Esophagus (tissue), 2 donors: ENCODE results near the gene GARIN5B. TPM values are rescaled to one million over a fixed set of nuclear protein-coding genes. Genes with fewer than 3 reads are reported as not detected.
"Not testable (repeated sequence)": the region's sequence is repeated elsewhere in the genome, so short reads cannot be mapped to it uniquely, and the experiment has no call there.

Experiments used
- H3K27ac ChIP-seq, 2 donors: one replicate each; pipeline ENCODE4 v1.5.1; 2013; ENCODE audit warnings: low read depth in 2 of 2, mild to moderate bottlenecking in 2 of 2, inconsistent platforms in 1 of 2, low read length in 1 of 2, moderate library complexity in 1 of 2
- H3K27me3 ChIP-seq, 2 donors: one replicate each; pipeline ENCODE4 v1.6.1; 2013; ENCODE audit warnings: low read length in 2 of 2, control low read depth in 1 of 2, mild to moderate bottlenecking in 1 of 2; ENCODE audit not compliant: insufficient read depth in 2 of 2, control insufficient read depth in 1 of 2
- H3K36me3 ChIP-seq, 2 donors: one replicate each; pipeline ENCODE4 v1.6.1; 2013; ENCODE audit warnings: low read length in 1 of 2; ENCODE audit not compliant: control insufficient read depth in 2 of 2, insufficient read depth in 2 of 2
- H3K4me1 ChIP-seq, 2 donors: one replicate each; pipeline ENCODE4 v1.6.1; 2013; ENCODE audit warnings: low read length in 1 of 2; ENCODE audit not compliant: control insufficient read depth in 2 of 2, insufficient read depth in 2 of 2
- H3K4me3 ChIP-seq, 2 donors: one replicate each; pipeline ENCODE4 v1.5.1; 2013; ENCODE audit warnings: low read length in 2 of 2, mild to moderate bottlenecking in 2 of 2, low read depth in 1 of 2, moderate library complexity in 1 of 2
- H3K9me3 ChIP-seq, 2 donors: one replicate each; pipeline ENCODE4 v1.6.1; 2013; ENCODE audit warnings: mild to moderate bottlenecking in 2 of 2, low read depth in 1 of 2, low read length in 1 of 2, moderate library complexity in 1 of 2; ENCODE audit not compliant: control insufficient read depth in 2 of 2, insufficient read depth in 1 of 2
- WGBS, 2 donors: extraction: QIAGEN DNeasy Blood & Tissue Kit; methylation state at CpG; one replicate each; pipeline ENCODE4 v1.1.7; 2013; 5-methylcytosine and 5-hydroxymethylcytosine counted together
- polyA plus RNA-seq, 2 donors: library from polyadenylated mRNA; stranded (reverse); fragments of 200-250 nt; gene quantifications; one replicate each; pipeline ENCODE4 v1.2.3, GENCODE V29; 2013
- donor health status: healthy with polysubstance abuse.
- donor health status: Bipolar disorder and iron deficiency.

The GARIN5B gene
- polyA plus RNA-seq = not detected

DNA sequence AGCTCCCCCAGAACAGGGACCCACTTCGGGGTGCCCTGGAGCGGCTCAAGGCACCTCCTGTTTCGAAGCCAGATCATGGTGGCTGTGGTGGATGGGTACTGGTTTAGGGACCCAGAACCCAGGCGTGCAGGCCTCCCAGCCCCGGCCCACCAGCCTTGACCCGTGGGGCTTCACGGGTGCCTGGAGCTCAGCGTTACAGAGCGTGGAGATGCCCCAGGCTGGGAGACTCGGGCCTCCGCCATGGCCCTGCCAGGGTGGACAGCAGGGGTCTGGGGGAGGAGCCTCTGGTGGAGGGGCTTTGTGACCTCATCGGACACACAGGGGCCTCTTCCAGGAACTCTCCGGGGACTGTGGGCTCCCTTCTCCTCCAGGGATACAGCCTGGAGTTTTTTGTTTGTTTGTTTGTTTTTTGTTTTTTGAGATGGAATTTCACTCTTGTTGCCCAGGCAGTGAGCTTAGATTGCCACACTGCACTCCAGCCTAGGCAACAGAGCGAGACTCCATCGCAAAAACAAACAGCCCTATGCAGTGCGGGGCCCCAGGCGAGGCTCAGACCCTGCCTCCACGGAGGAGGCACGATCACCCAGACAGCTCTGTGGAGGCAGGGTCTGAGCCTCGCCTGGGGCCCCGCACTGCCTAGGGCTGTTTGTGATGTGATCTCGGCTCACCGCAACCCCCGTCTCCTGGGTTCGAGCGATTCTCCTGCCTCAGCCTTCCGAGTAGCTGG is at the start of gene GARIN5B:
TSS of gene GARIN5B (minus strand) at position 271 of the 727 bp plus-strand sequence. CDS start at position 77, 194 bp downstream.
- H3K27me3 ChIP-seq = peaks cover 0 to 2% of the 10 kb centered on the region in 2 donors

DNA sequence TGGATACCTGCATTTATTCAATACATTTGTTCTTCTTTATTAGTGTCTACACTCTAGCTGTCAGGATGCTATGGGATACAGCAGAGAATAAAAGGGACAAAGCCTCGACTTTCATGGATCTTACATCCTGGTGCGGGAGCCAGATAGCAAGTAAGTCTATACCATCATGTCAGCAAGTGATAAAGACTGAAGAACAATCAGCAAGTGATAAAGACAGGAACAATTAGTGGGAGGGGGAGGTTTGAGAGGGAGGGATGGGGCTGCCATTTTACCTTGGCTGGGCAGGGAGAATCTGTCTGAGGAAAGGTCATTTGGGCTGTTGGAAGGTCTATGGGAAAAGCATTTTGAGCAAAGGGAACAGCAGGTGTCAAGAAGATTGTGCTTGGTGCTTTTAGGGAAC is 47.1 kb upstream of the GARIN5B start:
- no peaks in the 10 kb centered on the region for H3K27me3 ChIP-seq
- WGBS, 2 donors = 94 to 95% methylated on average over 2 of the region's 2 CpGs
- peaks cover 0 to 3% of the 10 kb centered on the region in 2 donors for H3K36me3 ChIP-seq
- H3K27ac ChIP-seq = no peak overlapping the region
- no peak overlapping the region for H3K4me3 ChIP-seq
- H3K9me3 ChIP-seq = no peaks in the 10 kb centered on the region
- peaks cover 3 to 19% of the 10 kb centered on the region in 2 donors for H3K4me1 ChIP-seq

More for the DNA sequence above, at the start of gene GARIN5B:
- H3K9me3 ChIP-seq = no peaks in the 10 kb centered on the region
- H3K36me3 ChIP-seq = no peaks in the 10 kb centered on the region
- 83% methylated on average over 27 of the region's 27 CpGs for WGBS, 2 donors
- no peaks in the 10 kb centered on the region for H3K4me1 ChIP-seq
- H3K4me3 ChIP-seq = no peak within 1 kb of the TSS
- no peak within 1 kb of the TSS for H3K27ac ChIP-seq

- not testable (repeated sequence) for H3K4me3 ChIP-seq, H3K27ac ChIP-seq, H3K9me3 ChIP-seq, H3K36me3 ChIP-seq, H3K27me3 ChIP-seq
- WGBS, 2 donors = 95 to 97% methylated on average over 8 of the region's 8 CpGs
- H3K4me1 ChIP-seq = peaks cover 3 to 19% of the 10 kb centered on the region in 2 donors
Measured at GRCh38 chr19:55409179-55409578, 46.1 kb upstream of the GARIN5B start.

GRCh38 chr19:55408533-55408872 is 45.4 kb upstream of the GARIN5B start:
- no peaks in the 10 kb centered on the region for H3K9me3 ChIP-seq
- WGBS, 2 donors = 67 to 69% methylated on average over 9 of the region's 9 CpGs
- peak overlapping the region; percentile 93 to 99 for H3K27ac ChIP-seq
- peaks cover 3 to 19% of the 10 kb centered on the region in 2 donors for H3K4me1 ChIP-seq
- peak overlapping the region; percentile 76 to 88 for H3K4me3 ChIP-seq
- H3K27me3 ChIP-seq = no peaks in the 10 kb centered on the region
- H3K36me3 ChIP-seq = peaks cover 0 to 11% of the 10 kb centered on the region in 2 donors

- Histone ChIP-seq H3K27ac (peak overlapping the region; percentile 93 to 99), H3K36me3 (peaks cover 0 to 11% of the 10 kb centered on the region in 2 donors), H3K27me3 (no peaks in the 10 kb centered on the region), H3K4me1 (peaks cover 3 to 19% of the 10 kb centered on the region in 2 donors), H3K4me3 (peak overlapping the region; percentile 76 to 88), H3K9me3 (no peaks in the 10 kb centered on the region)
- 0% methylated on average over 72 of the region's 72 CpGs for WGBS, 2 donors
Measured at GRCh38 chr19:55407800-55408532, 44.9 kb upstream of the GARIN5B start.

DNA sequence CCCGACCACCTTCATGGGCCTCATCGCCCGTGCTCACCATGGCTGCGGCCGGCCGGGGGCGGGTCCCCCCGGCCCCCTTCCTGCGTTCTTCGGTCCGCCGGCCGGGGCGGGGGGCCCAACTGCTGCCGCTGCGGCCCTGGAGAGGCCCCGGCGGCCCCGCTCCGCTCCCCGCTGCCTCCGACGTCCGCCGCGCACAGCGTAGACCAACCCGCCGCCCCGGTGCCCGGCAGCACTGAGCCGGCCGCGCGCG is 44.4 kb upstream of the GARIN5B start, which contains the start of gene UBE2S:
TSS of gene UBE2S (minus strand) at position 239 of the 250 bp plus-strand sequence. CDS start at position 40, 199 bp downstream.
- Histone ChIP-seq H3K27ac (peak within 1 kb of the TSS; percentile 93 to 99), H3K36me3 (peaks cover 0 to 15% of the 10 kb centered on the region in 2 donors), H3K4me3 (peak within 1 kb of the TSS; percentile 76 to 88), H3K4me1 (peaks cover 3 to 20% of the 10 kb centered on the region in 2 donors)
- H3K9me3 ChIP-seq, H3K27me3 ChIP-seq: not testable (repeated sequence)
- 0 to 1% methylated on average over 15 to 36 of the region's 36 CpGs for WGBS, 2 donors

DNA sequence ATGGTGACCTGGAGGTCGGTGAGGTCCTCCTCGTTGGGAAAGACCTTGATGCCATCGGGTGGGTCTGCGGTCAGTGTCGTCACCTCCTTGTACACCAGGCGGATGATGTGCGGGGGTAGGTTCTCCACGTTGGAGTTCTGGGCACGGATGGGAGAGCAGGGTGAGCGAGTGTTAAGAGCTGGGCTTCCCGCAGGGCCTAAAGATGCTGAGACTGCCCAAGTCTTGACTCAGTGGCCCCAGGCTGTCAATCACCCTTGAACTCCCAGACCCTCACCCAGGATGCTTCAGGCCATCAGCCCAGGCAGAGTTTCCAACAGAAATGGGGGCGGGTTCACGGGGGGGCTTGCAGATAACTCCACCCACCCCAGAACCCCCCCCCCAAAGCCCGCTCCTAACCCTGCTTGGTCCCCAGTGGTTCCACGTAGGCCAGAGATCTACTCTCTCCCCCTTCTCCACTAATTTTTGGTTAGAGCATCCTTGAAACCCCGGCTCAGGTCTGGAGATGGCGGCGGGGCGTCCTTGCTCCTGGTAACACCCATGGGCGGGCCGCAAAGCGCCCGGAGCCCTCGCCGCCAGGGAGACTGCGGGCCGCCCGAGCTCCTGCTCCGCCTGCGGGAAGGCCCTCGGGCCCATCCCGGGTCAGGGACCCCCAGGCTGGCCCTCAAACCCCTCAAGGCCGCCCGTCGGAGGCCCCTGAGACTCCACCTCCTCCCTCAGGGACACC is 43.9 kb upstream of the GARIN5B start:
- peak overlapping the region; percentile 87 to 99 for H3K27ac ChIP-seq
- H3K27me3 ChIP-seq = no peaks in the 10 kb centered on the region
- H3K36me3 ChIP-seq = peaks cover 5 to 19% of the 10 kb centered on the region in 2 donors
- 8 to 11% methylated on average over 35 of the region's 35 CpGs for WGBS, 2 donors
- no peaks in the 10 kb centered on the region for H3K9me3 ChIP-seq
- peak overlapping the region; percentile 76 to 88 for H3K4me3 ChIP-seq
- peaks cover 5 to 24% of the 10 kb centered on the region in 2 donors for H3K4me1 ChIP-seq

- Histone ChIP-seq H3K27ac (no peak overlapping the region), H3K4me3 (peak overlapping the region; percentile 76 to 88), H3K4me1 (peaks cover 5 to 30% of the 10 kb centered on the region in 2 donors), H3K9me3 (no peaks in the 10 kb centered on the region), H3K36me3 (peaks cover 7 to 23% of the 10 kb centered on the region in 2 donors), H3K27me3 (no peaks in the 10 kb centered on the region)
- WGBS, 2 donors = 78 to 82% methylated on average over 14 of the region's 14 CpGs
Measured at GRCh38 chr19:55406091-55406825, 43.2 kb upstream of the GARIN5B start.

DNA sequence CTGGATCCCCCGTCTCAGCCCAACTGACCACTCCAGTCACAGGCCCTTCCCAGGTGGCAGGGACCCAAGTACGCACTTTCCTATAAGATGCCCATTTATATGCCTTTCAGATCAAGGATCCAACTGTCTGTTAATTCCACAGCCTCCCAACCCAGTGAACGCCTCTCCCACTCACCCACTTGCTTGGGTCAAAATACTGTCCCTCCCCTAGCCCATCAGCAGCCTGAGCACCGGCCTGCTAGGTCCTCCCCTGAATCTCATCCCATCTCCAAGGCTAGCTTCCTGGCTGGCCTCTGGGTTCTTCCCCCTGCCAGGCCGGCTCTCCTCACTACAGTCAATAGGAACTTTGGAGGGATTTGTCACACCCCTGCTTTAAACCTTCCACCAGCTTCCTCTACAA is 42.6 kb upstream of the GARIN5B start:
- peak overlapping the region in 1 of 2 donors; percentile 76 for H3K4me3 ChIP-seq
- peaks cover 7 to 26% of the 10 kb centered on the region in 2 donors for H3K36me3 ChIP-seq
- peaks cover 5 to 32% of the 10 kb centered on the region in 2 donors for H3K4me1 ChIP-seq
- no peaks in the 10 kb centered on the region for H3K27me3 ChIP-seq
- WGBS, 2 donors = 83 to 86% methylated on average over 5 of the region's 5 CpGs
- H3K9me3 ChIP-seq = no peaks in the 10 kb centered on the region
- H3K27ac ChIP-seq = no peak overlapping the region
